Suprapubic skin (tissue), 4 donors: Measurements from ENCODE around the gene DTX3L.

ENCODE experiments used
- EP300 ChIP-seq: sonication (generic); formaldehyde crosslinking; IDR thresholded peaks from one replicate; pipeline ENCODE4 v1.6.1; 2017; ENCODE audit warnings: antibody characterized with exemption
- POLR2A ChIP-seq, 2 donors: fragments of 450-650 bp; IDR thresholded peaks; one replicate each; pipeline ENCODE4 v1.6.1; 2017; ENCODE audit warnings: antibody characterized with exemption in 2 of 2, mild to moderate bottlenecking in 2 of 2, moderate library complexity in 2 of 2
- POLR2AphosphoS5 ChIP-seq, 3 donors: sonication (generic); formaldehyde crosslinking; IDR thresholded peaks; one replicate each; pipeline ENCODE4 v1.6.1; 2017; ENCODE audit warnings: antibody characterized with exemption in 3 of 3
- TF ChIP-seq, protein P1 (sequence below), 2 donors: fragments of 200-600 bp in 1 of 2; fragments of 450-650 bp in 1 of 2; sonication (generic) in 1 of 2; IDR thresholded peaks; one replicate each; pipeline ENCODE4 v1.5.1; 2016 to 2019; ENCODE audit warnings: antibody characterized with exemption in 2 of 2, mild to moderate bottlenecking in 1 of 2, moderate library complexity in 1 of 2

DNA sequence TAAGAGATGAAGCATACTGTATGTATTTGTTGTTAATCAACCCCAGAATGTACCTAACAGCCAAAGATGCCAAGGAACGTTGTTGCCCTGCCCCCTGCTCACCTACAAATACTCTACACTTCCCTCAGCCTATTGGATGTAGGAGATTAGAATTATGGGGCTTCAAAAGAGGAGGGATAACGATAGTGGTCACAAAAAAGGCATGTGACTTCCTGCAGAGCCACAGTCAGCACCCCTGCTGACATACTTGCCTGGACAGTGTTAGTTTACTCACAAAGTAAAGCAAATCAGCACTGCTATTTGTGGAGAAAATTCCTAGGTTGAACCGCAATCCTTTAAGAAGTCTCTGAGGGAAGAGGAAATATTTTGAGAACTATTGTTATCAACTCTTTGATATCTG, 51.2 kb downstream of the DTX3L start:
- TF ChIP-seq, protein P1, sequence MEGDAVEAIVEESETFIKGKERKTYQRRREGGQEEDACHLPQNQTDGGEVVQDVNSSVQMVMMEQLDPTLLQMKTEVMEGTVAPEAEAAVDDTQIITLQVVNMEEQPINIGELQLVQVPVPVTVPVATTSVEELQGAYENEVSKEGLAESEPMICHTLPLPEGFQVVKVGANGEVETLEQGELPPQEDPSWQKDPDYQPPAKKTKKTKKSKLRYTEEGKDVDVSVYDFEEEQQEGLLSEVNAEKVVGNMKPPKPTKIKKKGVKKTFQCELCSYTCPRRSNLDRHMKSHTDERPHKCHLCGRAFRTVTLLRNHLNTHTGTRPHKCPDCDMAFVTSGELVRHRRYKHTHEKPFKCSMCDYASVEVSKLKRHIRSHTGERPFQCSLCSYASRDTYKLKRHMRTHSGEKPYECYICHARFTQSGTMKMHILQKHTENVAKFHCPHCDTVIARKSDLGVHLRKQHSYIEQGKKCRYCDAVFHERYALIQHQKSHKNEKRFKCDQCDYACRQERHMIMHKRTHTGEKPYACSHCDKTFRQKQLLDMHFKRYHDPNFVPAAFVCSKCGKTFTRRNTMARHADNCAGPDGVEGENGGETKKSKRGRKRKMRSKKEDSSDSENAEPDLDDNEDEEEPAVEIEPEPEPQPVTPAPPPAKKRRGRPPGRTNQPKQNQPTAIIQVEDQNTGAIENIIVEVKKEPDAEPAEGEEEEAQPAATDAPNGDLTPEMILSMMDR (IDR thresholded peaks at IDR 0.05) = no peak
- TF ChIP-seq EP300 = no peak
- no peak for TF ChIP-seq POLR2A (IDR thresholded peaks at IDR 0.05)
- TF ChIP-seq POLR2AphosphoS5 (IDR thresholded peaks at IDR 0.05) = no peak
